Measurements from ENCODE around the gene KRTAP1-5.

DNA sequence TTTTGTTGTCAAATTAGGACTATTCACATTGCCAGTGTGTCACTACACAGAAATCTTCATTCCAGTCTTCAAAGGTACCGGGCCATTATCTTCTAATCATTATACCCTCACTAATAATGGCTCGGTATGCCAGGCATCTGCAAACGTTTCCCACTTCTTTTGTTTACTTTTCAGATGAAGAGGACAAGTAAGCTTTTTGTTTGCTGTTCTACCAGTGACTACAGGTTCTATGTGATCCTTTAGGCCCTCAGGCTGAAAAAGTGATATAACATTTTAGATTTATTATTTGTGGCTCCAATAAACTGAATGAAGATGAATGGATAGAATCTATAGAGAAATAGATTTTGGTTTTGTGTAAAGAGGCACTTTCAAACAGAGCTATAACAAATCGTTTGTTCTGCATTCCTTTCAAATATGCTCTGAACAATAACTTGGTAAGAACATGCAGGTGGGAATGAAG lies 17.7 kb downstream of the KRTAP1-5 start:
- no peak for TF ChIP-seq POLR2A (IDR thresholded peaks at IDR 0.05)
- TF ChIP-seq, protein P1, sequence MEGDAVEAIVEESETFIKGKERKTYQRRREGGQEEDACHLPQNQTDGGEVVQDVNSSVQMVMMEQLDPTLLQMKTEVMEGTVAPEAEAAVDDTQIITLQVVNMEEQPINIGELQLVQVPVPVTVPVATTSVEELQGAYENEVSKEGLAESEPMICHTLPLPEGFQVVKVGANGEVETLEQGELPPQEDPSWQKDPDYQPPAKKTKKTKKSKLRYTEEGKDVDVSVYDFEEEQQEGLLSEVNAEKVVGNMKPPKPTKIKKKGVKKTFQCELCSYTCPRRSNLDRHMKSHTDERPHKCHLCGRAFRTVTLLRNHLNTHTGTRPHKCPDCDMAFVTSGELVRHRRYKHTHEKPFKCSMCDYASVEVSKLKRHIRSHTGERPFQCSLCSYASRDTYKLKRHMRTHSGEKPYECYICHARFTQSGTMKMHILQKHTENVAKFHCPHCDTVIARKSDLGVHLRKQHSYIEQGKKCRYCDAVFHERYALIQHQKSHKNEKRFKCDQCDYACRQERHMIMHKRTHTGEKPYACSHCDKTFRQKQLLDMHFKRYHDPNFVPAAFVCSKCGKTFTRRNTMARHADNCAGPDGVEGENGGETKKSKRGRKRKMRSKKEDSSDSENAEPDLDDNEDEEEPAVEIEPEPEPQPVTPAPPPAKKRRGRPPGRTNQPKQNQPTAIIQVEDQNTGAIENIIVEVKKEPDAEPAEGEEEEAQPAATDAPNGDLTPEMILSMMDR (IDR thresholded peaks at IDR 0.05) = no peak

All from Peyer's patch (tissue), 4 donors.